ENCODE data around the gene HSPA12A. TPM values are rescaled to one million over a fixed set of nuclear protein-coding genes. Genes with fewer than 3 reads are reported as not detected.

The HSPA12A gene
- total RNA-seq, 1 donor from 2014 or later = 7.4 TPM

DNA sequence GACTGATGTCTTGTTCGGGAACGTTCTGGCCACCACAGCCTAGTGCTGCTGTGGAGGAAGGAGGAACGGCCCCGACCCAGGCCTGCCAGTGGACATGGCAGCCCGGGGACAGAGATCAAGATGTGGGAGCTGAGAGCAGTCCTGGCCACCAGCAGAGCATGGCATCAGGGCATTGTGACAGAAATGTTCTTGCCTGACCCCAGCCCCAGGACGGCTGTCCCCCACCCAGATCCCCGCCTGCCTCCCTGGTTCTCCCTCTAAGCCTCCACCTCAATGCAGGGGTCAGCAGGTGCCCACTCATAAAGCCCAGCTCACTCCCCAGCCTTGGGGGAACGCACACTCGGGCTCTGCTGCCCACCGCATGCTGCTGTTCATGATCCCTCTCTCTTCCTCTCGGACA is 42.9 kb upstream of the HSPA12A start:
- Histone ChIP-seq H3K36me3 (no peaks in the 10 kb centered on the region), H3K27me3 (peaks cover 4% of the 10 kb centered on the region), H3K27ac (no peak overlapping the region), H3K4me1 (no peaks in the 10 kb centered on the region), H3K4me3 (no peak overlapping the region), H3K9me3 (no peaks in the 10 kb centered on the region)
- ATAC-seq (no peak), DNase-seq (no peak)
- no peak for TF ChIP-seq CTCF (IDR thresholded peaks at IDR 0.05)
- intact Hi-C loops (cut with DNase I) = no loop called here

DNA sequence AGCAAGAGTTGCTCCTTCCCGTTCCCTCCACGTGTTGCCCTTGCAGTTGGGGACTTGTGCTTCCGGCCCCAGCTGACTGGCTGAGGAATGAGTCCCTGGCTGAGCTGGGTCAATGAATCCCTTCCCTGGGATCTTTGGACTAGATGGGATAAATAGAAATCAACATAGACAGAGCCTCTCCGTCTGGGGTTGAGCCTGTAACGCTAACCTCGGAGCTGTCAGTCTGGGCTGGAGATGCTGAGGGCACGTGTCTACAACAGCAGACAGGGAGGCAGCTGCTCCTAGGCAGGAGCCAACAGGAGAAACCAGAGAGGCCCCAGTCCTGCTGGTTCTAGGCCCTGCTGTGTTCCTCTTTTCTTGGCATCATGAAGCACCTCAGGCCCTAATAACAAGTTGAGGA is 42.3 kb upstream of the HSPA12A start:
- ATAC-seq (no peak), DNase-seq (no peak)
- H3K27ac ChIP-seq = no peak overlapping the region
- intact Hi-C loops (cut with DNase I) = no loop called here
- no peak for TF ChIP-seq CTCF (IDR thresholded peaks at IDR 0.05)
- H3K4me1 ChIP-seq = no peaks in the 10 kb centered on the region
- H3K4me3 ChIP-seq = no peak overlapping the region
- H3K36me3 ChIP-seq = no peaks in the 10 kb centered on the region
- no peaks in the 10 kb centered on the region for H3K9me3 ChIP-seq
- H3K27me3 ChIP-seq = peaks cover 4% of the 10 kb centered on the region

GRCh38 chr10:116784035-116784434 is 41.7 kb upstream of the HSPA12A start:
- DNase-seq = no peak
- intact Hi-C loops (cut with DNase I) = no loop called here

GRCh38 chr10:116783011-116783655 is 40.8 kb upstream of the HSPA12A start:
- TF ChIP-seq CTCF (IDR thresholded peaks at IDR 0.05) = no peak
- Histone ChIP-seq H3K4me3 (no peak overlapping the region), H3K4me1 (no peaks in the 10 kb centered on the region), H3K27me3 (peaks cover 4% of the 10 kb centered on the region), H3K9me3 (no peaks in the 10 kb centered on the region), H3K27ac (no peak overlapping the region), H3K36me3 (no peaks in the 10 kb centered on the region)
- DNase-seq (no peak), ATAC-seq (no peak)
- intact Hi-C loops (cut with DNase I) = no loop called here

More at GRCh38 chr10:116784035-116784434, 41.7 kb upstream of the HSPA12A start:
- Histone ChIP-seq H3K36me3 (no peaks in the 10 kb centered on the region), H3K27me3 (peaks cover 4% of the 10 kb centered on the region), H3K27ac (no peak overlapping the region), H3K9me3 (no peaks in the 10 kb centered on the region), H3K4me1 (no peaks in the 10 kb centered on the region), H3K4me3 (no peak overlapping the region)
- no peak for TF ChIP-seq CTCF (IDR thresholded peaks at IDR 0.05)
- no peak for ATAC-seq

DNA sequence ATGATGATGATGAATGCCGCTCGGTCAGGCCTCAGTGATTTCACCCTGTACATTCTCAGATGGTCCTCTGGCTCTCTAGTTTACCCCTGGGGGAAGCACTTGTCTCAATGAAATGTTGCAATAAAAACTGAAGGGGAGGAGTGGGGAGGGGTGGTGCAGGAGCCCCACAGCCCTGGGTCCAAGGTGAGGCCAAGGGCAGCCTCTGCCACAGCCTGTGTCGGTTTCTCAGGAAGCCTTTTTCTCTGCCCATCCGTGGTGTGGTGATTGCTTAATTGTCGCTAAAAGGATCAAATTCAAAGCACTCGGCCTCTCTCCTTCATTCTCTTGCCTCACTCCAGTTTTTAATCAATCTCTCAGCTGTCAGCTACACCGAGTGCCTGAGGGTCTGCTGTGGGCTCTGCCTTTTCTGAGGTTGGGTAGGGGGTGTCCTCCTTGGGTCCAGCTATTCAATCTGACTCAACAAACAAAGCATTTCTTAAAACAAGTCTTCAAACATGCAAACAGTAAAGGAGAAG is 39.1 kb upstream of the HSPA12A start:
- Histone ChIP-seq H3K27ac (no peak overlapping the region), H3K36me3 (no peaks in the 10 kb centered on the region), H3K27me3 (no peaks in the 10 kb centered on the region), H3K4me1 (no peaks in the 10 kb centered on the region), H3K9me3 (no peaks in the 10 kb centered on the region), H3K4me3 (no peak overlapping the region)
- ATAC-seq = no peak
- intact Hi-C loops (cut with DNase I) = no loop called here
- DNase-seq = no peak
- no peak for TF ChIP-seq CTCF (IDR thresholded peaks at IDR 0.05)

All from upper lobe of right lung (tissue), 1 donor.